Brain pericyte (primary cell): ENCODE measurements around the gene RELA.
"Not testable (repeated sequence)": the region's sequence is repeated elsewhere in the genome, so short reads cannot be mapped to it uniquely, and the experiment has no call there.

Experiments
- DNase-seq: peaks from one replicate; pipeline ENCODE4 v3.0.0-alpha.2; 2012; ENCODE audit warnings: low read depth, low spot score

The RELA gene

DNA sequence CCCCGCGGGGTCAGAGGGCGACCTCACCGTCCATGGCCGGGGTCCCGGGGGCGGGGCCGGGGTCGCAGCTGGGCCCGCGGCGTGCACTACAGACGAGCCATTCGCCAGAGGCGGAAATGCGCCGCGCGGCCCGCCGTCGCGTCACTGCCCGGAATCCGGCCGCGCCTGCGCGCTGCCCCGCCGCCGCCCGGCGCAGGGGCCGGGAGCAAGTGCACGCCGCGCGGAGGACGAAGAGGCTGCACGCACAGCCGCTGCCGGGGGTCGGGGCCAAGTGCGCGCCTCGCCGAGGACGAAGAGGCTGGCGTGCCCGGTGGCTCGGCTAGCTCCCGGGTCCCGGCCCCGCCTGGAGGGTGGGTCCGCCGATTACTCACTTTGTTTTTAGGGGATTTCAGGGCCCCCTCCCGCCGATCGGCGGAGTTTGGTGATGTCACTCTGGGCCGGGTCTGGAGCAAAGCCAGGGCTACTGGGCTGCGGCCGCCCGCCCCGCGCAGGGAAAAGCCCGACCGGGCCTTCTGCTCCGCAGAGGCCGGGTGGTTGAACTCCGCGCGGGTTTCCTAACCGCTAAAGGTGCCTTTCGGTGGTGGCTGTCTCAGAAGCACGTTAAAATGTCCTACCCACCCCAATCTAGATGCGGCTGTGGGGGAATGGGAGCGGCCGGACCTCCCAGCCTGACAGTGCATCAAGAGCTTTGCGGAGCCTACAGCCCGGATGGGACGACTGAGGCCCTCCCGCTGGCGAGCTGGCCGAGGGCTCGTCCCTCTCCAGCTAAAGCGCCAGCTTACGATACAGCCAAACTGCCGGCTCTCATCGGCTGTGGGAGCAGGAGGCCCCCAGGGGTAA, at the start of gene RELA:
Gene RELA, minus strand, starts transcription at position 118 of the 840 bp plus-strand sequence. Its CDS starts 84 bp downstream, at position 34.
- DNase-seq, result peak; percentile 81

DNA sequence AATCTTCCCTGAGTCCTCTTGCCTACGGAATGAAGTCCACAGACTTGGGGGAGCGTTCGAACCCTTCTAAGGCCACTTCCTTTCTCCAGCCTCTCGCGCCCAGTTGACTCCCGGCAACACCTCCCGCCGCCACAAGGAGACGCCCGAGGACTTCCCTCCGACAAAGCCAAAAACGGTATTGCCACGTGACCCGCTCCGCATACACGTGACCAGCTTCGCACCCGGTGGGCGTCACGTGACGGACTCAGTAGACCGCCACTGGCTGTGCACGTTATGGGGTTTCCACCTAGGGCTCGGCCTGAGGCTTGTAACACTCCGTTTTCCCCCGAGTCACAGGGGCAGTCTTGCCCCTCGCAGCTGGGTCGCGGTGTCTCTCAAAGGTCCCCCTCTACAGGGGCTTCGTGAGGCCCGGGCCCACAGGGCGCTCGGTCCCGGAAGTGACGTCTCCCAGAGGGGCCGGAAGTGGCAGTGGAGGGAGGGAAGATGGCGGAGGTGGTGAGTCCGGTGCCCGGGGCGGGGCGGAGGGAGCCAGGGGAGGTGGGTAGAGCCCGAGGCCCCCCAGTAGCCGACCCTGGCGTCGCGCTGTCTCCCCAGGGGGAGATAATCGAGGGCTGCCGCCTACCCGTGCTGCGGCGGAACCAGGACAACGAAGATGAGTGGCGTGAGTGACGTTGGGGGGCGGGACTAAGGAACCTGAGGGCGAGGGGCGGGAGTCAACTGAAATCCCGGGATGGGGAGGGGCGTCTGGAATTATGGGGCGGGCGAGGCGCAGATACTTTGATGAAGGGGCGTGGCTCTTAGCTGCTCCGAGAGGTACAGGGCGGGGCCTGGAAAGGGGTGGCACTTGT, 49.3 kb upstream of the RELA start, which contains the start of gene KAT5:
Gene KAT5, plus strand, starts transcription at position 468 of the 848 bp plus-strand sequence. Its CDS starts 16 bp downstream, at position 484.
- DNase-seq, result peak; percentile 96

- no peak for DNase-seq
Observed at GRCh38 chr11:65710421-65710820, 47.7 kb upstream of the RELA start.

DNA sequence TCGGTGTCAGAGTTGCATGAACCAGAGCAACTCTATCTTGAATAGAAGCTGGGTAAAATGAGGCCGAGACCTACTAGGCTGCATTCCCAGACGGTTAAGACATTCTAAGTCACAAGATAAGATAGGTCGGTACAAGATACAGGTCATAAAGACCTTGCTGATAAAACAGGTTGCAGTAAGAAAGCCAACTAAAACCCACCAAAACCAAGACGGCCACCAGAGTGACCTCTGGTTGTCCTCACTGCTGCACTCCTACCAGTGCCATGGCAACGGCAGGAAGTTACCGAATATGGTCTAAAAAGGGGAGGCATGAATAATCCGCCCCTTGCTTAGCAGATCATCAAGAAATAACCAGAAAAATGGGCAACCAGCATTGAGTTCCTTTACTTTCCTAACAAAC, 46.9 kb upstream of the RELA start:
- no peak for DNase-seq

DNA sequence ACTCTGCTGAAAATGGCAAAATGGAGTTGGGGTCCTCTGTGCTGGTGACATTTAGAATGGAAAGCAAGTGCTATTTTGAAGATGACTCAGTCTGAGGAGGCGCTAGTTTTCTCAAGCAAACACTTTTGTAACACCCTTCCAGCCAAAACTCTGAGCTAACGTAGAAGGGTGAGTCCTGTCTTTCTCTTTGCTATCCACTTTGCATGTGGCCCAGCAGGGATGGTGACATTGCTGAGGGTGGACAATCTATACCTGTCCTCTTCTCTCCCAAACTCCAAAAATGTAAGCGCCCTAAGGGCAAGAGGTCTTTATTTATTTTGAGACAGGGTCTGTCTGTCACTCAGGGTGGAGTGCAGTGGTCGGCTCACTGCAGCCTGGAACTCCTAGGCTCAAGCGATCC, 45.7 kb upstream of the RELA start:
- no peak for DNase-seq

DNA sequence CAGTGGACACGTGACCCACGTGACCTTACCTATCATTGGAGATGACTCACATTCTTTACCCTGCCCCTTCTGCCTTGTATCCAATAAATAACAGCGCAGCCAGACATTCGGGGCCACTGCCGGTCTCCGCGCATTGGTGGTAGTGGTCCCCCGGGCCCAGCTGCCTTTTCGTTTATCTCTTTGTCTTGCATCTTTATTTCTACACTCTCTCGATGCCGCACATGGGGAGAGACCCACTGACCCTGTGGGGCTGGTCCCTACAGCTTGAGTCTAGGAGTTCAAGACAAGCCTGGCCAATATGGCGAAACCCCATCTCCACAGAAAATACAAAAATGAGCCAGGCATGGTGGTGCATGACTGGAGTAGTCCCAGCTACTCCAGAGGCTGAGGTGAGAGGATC, 44.3 kb upstream of the RELA start:
- not testable (repeated sequence) for DNase-seq

DNA sequence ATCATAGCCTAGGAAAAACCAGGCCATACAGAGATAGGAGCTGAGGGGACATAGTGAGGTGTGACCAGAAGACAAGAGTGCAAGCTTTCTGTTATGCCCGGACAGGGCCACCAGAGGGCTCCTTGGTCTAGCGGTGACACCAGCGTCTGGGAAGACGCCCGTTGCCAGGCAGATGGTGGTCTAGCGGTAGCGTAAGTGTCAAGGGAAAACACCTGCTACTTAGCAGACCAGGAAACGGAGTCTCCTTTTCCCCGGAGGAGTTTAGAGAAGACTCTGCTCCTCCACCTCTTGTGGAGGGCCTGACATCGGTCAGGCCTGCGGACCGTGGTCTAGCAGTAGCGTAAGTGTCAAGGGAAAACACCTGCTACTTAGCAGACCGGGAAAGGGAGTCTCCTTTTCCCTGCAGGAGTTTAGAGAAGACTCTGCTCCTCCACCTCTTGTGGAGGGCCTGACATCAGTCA, 43.6 kb upstream of the RELA start:
- not testable (repeated sequence) for DNase-seq

DNA sequence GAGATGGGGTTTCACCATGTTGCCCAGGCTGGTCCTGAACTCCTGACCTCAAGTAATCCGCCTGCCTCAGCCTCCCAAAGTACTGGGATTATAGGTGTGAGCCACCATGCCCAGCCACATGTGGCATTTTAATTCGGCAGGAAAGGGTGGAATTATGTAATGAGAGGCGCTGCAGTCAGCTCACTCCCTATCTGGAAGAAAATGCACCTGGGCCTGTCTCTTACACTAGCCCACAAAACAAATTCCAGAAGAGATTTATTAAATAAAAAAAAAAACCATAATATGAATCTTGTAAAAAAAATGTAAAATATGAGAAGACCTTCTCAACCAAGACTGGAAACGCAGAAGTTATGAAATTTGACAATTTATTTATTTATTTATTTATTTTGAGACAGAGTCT, 41.1 kb upstream of the RELA start:
- DNase-seq, result no peak

DNA sequence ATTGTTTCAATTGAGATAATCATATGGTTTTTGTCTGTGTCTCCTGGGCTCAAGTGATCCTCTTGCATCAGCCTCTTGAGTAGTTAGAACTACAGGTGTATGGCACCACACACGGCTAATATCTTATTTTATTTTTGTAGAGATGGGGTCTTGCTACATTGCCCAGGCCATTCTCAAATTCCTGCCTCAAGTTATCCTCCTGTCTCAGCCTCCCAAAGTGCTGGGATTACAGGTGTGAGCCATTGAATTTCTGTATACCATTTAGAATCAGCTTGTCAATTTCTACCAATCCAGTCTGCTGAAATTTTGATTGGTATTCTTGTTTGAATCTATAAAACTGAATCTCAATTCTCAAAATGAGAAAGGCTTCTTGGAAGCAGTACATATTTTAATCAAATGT, 39.0 kb upstream of the RELA start:
- DNase-seq, result no peak

GRCh38 chr11:65700399-65700798, 37.7 kb upstream of the RELA start:
- DNase-seq, result no peak

- no peak for DNase-seq
Observed at GRCh38 chr11:65699306-65699705, 36.6 kb upstream of the RELA start.

- DNase-seq, result no peak
Observed at GRCh38 chr11:65698205-65698604, 35.5 kb upstream of the RELA start.

DNA sequence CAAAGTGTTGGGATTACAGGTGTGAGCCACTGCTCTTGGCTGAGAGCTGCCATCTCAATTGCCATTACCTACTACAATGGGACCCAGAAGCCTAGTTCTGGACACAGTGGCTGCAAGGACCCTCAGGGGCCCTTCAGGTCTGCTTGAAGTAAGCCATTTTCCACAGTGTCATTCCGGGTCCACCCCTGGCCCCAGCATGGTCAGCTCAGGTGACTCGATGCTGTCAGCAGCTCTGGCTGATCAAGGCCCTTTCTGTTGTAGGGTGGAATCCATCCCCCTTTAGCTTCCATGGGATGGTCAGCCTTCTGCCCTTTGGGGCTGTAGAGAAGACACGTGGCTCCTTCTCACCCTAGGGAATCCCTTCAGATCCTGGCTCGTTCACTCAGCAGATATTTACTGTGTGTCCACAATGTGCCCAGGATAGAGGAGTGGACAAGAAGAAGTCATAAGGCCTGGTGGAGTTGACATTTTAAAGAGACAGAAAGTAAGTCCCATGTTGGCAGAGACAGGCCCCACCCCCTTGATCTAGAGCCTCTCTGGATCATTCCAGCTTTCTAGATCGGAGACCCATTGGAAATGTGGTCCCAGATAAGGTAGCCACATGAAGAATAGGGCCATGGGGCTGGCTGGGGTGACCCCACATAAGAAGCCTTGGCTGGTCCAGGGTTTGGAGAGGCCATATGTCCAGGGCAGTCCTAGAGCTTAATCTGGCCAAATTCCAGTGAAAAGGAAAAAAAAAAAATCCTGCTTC, 34.3 kb upstream of the RELA start:
- no peak for DNase-seq

DNA sequence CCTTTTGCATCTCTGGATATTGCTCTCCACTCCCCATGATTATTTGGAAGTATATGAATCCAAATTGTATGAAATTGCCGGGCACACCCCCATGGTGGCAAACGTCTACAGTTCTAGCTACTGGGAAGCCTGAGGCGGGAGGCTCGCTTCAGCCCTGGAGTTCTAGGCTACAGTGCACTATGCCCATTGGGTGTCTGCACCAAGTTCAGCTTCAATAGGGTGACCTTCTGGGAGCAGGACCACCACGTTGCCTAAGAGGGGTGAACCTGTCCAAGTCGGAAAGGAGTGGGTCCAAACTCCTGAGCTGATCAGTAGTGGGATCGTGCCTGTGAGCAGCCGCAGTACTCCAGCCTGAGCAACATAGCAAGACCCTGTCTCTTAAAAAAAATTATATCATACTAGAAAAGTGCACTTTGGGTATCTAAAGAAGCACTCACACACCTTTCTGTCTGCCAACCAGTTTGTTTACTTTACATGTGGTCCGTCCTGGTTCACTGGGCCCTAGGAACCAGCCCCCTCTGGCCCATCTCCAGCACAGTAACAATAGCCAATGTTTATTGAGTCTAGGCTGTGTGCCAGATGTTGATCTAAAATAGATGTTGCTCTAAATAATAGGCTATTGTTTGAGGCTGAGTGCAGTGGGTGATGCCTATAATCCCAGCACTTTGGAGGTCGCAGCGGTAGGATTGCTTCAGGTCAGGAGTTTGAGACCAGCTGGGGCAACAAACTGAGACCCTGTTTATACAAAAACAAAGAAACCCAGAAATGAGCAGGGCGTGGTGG, 32.9 kb upstream of the RELA start:
- DNase-seq, result no peak

GRCh38 chr11:65692367-65692766, 29.7 kb upstream of the RELA start:
- DNase-seq, result no peak

DNA sequence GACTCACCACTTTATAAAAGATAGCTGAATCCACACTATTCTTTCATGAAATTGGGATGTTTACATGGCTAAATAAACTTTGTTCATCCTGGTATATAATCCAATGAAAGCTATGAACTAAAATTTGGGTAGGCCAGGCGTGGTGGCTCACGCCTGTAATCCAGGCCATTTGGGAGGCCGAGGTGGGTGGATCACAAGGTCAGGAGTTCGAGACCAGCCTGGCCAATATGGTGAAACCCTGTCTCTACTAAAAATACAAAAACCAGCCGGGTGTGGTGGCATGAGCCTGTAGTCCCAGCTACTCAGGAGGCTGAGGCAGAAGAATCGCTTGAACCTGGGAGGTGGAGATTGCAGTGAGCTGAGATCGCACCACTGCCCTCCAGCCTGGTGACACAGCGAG, 29.1 kb upstream of the RELA start:
- DNase-seq, result not testable (repeated sequence)

DNA sequence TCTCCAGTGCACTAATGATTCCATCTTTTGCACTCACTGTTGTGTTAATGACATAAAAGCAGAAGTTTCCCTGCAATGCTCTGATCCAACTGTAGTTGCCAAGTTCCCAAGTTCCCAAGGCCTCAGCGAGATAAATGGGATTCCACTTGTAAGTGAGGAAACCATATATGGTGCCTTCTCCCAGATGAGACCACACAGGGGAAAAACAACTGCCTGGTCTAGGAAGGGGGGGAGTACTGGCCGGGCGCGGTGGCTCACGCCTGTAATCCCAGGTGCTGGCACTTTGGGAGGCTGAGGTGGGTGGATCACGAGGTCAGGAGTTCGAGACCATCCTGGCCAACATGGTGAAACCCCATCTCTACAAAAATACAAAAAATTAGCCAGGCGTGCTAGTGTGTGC, 23.3 kb upstream of the RELA start:
- DNase-seq, result no peak

GRCh38 chr11:65683480-65683879, 20.8 kb upstream of the RELA start:
- DNase-seq, result not testable (repeated sequence)

GRCh38 chr11:65680192-65680743, 17.6 kb upstream of the RELA start:
- DNase-seq, result no peak

GRCh38 chr11:65672982-65673381, 10.3 kb upstream of the RELA start:
- no peak for DNase-seq
